8988T (cell line): ENCODE results near the gene CREB5.
"Not testable (repeated sequence)": the region's sequence is repeated elsewhere in the genome, so short reads cannot be mapped to it uniquely, and the experiment has no call there.

Source experiments
- DNase-seq: peaks from one replicate; pipeline ENCODE4 v3.0.0; 2011

Gene CREB5

DNA sequence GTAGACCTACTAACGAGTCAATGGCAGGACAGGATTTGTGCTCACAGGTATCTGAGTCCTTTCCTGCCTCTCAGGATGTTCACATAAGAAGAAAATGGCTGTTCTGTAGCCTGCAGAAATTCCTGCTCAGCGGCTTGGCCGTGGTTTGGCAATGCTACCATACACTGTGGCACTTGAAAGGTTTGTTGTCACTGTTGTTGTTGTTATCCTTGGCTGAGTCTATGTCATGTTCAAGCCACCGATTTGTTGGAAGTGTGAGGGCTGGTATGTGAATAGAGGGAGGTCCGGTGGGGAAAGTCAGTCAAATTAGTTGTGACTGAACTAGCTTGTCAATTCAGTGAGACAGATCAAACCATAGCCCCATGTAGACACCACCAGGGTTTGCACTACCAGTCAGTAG, 345.9 kb downstream of the CREB5 start:
- DNase-seq: no peak

GRCh38 chr7:28759475-28759971, 347.2 kb downstream of the CREB5 start:
- DNase-seq: no peak

GRCh38 chr7:28761505-28761904, 349.2 kb downstream of the CREB5 start:
- no peak for DNase-seq

GRCh38 chr7:28762651-28763050, 350.3 kb downstream of the CREB5 start:
- DNase-seq: no peak

- DNase-seq: no peak
These were observed 354.0 kb downstream of the CREB5 start for GRCh38 chr7:28766359-28766758.

GRCh38 chr7:28767356-28767755, 355.0 kb downstream of the CREB5 start:
- no peak for DNase-seq

DNA sequence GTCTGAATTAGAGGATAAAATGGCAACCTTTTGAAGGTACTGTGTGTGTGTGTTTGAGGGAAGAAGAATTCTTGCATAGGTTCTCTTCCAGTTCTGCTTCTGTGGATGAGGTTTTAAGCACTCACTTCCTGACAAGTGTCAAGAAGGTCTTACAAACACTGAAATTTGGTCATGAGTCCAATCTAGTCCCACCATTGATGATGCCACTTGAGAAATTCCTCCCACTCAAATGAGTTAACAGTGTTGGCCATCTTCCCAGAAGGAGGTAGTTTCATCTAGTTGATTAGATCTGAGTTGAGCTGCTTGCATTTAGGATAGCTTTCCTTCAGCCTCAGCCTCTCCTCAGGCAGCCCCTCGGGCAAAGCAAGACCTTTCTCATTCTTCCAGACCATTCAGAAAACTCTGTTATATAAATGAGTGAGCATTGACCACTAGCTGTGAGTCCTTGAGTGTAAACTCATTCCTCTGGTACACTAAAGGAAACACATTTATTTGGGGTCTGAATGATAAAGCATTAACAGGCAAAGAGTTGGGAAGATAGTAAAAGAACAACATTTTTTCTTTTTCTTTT, 356.3 kb downstream of the CREB5 start:
- DNase-seq: no peak

DNA sequence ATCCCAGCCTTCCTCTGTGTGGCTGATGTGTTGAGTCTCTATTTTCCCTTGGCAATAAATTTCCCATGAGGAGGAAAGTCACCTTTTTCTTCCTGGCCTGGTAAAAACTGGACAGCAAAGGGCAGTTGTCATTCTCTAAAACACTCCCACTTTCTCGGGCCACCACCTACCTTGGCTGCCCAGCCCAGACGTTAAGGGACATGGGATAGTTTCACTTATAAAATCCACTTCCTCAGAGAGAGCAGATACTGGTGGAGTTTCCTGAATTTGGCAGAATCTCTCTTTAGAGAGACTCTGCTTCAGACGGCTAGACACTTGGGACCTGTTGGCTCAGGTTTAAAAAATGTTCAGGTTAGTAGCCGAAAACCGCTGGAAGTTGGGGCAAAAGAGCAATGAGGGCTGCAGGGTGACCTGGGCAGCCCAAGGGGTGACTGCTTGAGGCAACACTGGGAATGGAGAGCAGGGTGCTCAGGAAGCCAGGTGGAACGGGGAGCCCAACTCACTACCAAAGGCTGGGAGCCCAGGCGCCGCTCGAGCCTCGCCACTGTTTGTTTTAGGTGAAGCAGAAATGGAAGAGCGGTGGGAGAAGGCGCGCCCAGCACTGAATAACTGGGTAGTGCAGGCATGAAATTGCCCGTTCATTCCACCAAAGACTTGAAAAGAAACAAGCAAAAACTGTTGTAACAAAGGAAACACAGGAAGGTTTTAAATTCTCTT, 359.7 kb downstream of the CREB5 start:
- no peak for DNase-seq

GRCh38 chr7:28773423-28774145, 361.3 kb downstream of the CREB5 start:
- DNase-seq: no peak

DNA sequence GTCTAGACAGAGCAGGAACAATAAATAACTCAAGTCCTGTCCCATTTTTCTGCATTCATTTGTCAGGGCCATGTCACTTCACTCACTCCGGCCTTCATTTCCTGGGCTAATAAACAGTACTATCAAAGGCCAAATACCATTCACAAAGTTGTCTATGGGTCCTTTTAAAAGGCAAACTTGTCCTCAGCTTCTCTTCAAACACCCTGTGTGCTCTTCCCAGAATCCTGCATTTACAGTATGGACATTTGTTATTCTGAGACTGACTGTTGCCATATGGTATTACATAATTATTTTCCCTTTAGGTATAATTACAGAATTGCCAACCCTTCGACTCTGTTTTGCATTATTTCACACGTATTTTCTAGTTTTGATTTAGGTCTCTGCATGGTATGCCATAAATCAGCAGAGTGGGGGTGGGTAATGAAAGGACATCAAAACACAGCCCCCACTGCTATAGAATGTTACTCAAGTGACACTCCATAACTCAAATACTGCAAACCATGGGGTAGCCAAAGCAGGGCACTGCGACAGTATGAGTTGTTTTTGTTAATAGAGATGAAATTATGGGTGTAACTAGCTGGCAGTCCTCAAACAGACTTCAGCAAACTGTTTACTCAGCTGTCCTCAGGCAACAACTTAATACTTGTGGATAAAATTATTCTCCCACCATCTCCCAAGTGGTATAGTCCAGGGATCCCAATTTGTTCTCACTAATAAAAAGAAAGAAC, 362.1 kb downstream of the CREB5 start:
- DNase-seq: no peak

DNA sequence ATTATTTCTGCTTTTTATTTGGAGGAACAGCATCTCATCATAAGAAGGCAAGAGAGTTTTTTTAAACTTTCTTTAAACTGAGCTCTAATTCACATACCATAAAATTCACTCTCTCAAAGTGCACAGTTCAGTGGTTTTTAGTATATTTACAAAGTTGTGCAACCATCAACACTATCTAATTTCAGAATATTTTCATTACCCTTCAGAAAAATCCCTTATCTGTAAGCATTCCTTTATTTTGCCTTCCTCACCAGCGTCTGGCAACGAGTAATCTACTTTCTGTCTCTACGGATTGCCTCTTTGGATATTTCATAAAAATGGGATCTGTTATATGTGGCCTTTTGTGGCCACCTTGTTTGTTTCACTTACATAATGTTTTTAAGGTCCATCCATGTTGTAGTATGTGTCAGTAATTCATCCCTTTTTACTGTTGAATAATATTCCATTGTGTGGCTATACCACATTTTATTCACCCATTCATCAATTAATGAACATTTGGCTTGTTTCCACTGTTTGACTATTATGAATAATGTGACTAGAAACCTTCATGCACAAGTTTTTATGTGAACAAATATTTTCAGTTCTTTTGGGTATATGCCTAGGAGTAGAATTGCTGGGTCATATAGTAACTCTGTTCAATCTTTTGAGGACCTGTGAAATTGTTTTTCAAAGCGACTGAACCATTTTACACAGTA, 364.3 kb downstream of the CREB5 start:
- no peak for DNase-seq

- no peak for DNase-seq
These were observed 366.5 kb downstream of the CREB5 start for GRCh38 chr7:28778786-28779185.

DNA sequence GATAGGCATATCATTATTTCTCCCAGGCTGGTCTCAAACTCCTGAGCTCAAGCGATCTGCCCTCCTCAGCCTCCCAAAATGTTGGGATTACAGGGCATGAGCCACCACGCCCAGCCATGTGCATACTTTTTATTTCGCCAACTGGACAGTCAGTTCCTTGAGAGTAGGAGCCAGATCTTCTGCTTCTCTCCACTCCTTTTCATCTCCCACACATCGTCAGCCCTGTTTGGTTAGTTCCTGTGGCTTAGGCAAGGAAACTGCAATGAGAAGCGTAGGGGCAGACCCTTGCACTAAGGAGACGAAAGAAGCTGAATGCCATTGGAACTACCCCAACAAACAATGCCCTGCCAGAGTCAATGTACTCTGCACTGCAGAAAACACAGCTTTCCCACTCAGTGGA, 367.6 kb downstream of the CREB5 start:
- DNase-seq: no peak

DNA sequence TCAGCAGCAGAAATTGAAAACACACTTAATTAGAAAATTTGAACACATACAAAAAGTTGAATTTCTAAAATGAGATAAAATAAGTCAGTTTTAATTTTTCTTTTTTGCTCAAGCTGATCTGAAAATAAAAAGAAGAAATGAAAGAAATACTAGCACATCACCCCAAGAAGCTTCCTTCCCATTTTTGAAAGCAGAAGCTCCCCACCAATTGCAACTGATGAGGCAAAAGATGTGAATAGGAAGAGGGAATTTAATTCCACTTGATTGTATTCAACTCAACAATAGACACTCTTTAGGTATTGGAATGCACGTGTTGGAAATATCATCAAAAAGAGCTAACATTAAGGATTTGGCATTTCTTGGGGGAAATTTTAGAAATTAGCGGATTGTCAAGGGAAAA, 370.0 kb downstream of the CREB5 start:
- no peak for DNase-seq

GRCh38 chr7:28784171-28784902, 372.0 kb downstream of the CREB5 start:
- no peak for DNase-seq

GRCh38 chr7:28785041-28785995, 373.0 kb downstream of the CREB5 start:
- DNase-seq: no peak

DNA sequence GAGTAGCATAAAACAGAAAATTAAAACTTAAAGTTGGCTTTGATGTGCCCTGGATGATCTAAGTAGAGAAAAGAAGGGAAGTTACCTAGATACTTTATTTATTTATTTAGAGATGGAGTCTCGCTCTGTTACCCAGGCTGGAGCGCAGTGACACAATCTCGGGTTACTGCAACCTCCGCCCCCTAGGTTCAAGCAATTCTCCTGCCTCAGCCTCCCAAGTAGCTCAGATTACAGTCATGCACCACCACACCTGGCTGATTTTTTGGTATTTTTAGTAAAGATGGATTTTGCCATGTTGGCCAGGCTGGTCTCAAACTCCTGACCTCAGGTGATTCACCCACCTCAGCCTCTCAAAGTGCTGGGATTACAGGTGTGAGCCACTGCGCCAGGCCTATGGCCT, 373.8 kb downstream of the CREB5 start:
- DNase-seq: not testable (repeated sequence)

- DNase-seq: no peak
These were observed 374.8 kb downstream of the CREB5 start for GRCh38 chr7:28787106-28787505.

- no peak for DNase-seq
These were observed 378.1 kb downstream of the CREB5 start for GRCh38 chr7:28790467-28790866.

DNA sequence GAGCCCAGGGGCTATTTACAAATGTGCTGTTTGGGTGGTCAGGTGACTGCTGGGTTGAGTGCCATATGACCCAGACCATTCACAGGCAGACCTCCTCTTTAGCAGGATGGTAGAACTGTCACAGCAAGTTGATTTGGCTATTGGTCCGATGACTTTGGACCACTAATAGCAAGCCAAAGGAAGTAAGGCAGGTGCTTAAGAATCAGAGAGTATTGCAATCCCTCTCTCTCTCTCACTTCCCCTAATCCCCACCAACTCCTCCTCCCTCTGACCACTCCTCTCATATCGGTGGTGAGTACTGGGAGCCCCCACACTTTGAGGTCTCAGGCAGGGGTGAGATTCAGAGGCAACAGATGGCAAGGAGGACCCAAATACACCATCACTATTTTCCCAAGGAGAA, 380.5 kb downstream of the CREB5 start:
- no peak for DNase-seq
